Activated CD8-positive, alpha-beta T cell treated with anti-CD3 and anti-CD28 coated beads for 36 hours (primary cell): ENCODE data around the gene SMAP1. TPM values are rescaled to one million over a fixed set of nuclear protein-coding genes. Genes with fewer than 3 reads are reported as not detected.

Source experiments
- ATAC-seq: fragments of 200-7000 bp; cut with Tn5 transposase; one replicate; pipeline ENCODE4 v1.10.0; 2021; ENCODE audit warnings: mild to moderate bottlenecking, moderate library complexity
- CTCF ChIA-PET: fragments of 350-600 bp; sonication (Branson Sonifier 250); formaldehyde crosslinking; loops from one replicate; lab custom pipeline; 2021; ENCODE audit warnings: antibody characterized with exemption; lab: Charles Lee
- POLR2A ChIA-PET: fragments of 350-600 bp; sonication (Branson Sonifier 250); formaldehyde crosslinking; loops from one replicate; lab custom pipeline; 2021; ENCODE audit warnings: antibody characterized with exemption; lab: Charles Lee
- DNase-seq: peaks from one replicate; pipeline ENCODE4 v3.0.0-alpha.2; 2020
- H3K27ac Mint-ChIP-seq: one replicate; pipeline ENCODE4 v1.8.0; 2021; ENCODE audit warnings: mild to moderate bottlenecking, mixed read lengths
- H3K27me3 Mint-ChIP-seq: one replicate; pipeline ENCODE4 v1.8.0; 2021; ENCODE audit warnings: mixed read lengths
- H3K36me3 Mint-ChIP-seq: one replicate; pipeline ENCODE4 v1.8.0; 2021; ENCODE audit warnings: low read depth, mixed read lengths
- H3K4me1 Mint-ChIP-seq: one replicate; pipeline ENCODE4 v1.8.0; 2021; ENCODE audit warnings: low read depth, mixed read lengths
- H3K4me3 Mint-ChIP-seq: one replicate; pipeline ENCODE4 v1.8.0; 2021; ENCODE audit warnings: mild to moderate bottlenecking, moderate library complexity, mixed read lengths
- H3K9me3 Mint-ChIP-seq: one replicate; pipeline ENCODE4 v1.8.0; 2021; ENCODE audit warnings: mixed read lengths
- CTCF ChIP-seq: fragments of 200-600 bp; IDR thresholded peaks from one replicate; pipeline ENCODE4 v1.8.0; 2022; ENCODE audit warnings: antibody characterized with exemption, mild to moderate bottlenecking
- intact Hi-C: fragments of 100-400 bp; cut with micrococcal nuclease; formaldehyde crosslinking; loops from one replicate; pipeline ENCODE4 v1.10.0; 2022
- total RNA-seq, 2 experiments: library from RNA; stranded (reverse); gene quantifications; one replicate each; pipeline ENCODE4 v1.2.3, GENCODE V29; 2021

Gene SMAP1
- total RNA-seq: 10 to 100 TPM; 24.1 to 26.3 TPM

- H3K36me3 Mint-ChIP-seq: no peaks in the 10 kb centered on the region
- peak; percentile 94 for DNase-seq
Observed at GRCh38 chr6:70667711-70668498, at the start of gene SMAP1. Gene SMAP1, plus strand, starts transcription at chr6:70667883. Its CDS starts 141 bp downstream, at chr6:70668024.

GRCh38 chr6:70620746-70621145 lies 46.9 kb upstream of the SMAP1 start:
- H3K4me3 Mint-ChIP-seq: no peak overlapping the region
- ChIA-PET CTCF (no interaction called here), POLR2A (no interaction called here)
- DNase-seq: no peak
- H3K27me3 Mint-ChIP-seq: no peaks in the 10 kb centered on the region
- ATAC-seq: no peak
- H3K36me3 Mint-ChIP-seq: no peaks in the 10 kb centered on the region
- TF ChIP-seq CTCF: no peak
- no peaks in the 10 kb centered on the region for H3K9me3 Mint-ChIP-seq
- intact Hi-C loops: no loop called here
- no peak overlapping the region for H3K27ac Mint-ChIP-seq
- no peaks in the 10 kb centered on the region for H3K4me1 Mint-ChIP-seq

More at GRCh38 chr6:70667711-70668498, at the start of gene SMAP1:
- TF ChIP-seq CTCF: no peak
- peak within 1 kb of the TSS; percentile 92 for H3K27ac Mint-ChIP-seq
- CTCF ChIA-PET: interaction anchor here (0.8 to 3.1 kb wide), 5 partner anchors 18 to 299 kb away, joined by 3 to 27 read pairs (median 4); no protein-coding TSS in a partner anchor
- POLR2A ChIA-PET: interaction anchor here (0.6 to 2.0 kb wide), 10 partner anchors 15 to 875 kb away, joined by 3 to 7 read pairs (median 4); partner anchors contain the start of genes FAM135A and SDHAF4
- ATAC-seq: peak; percentile 94
- H3K4me1 Mint-ChIP-seq: peaks cover 53% of the 10 kb centered on the region
- H3K4me3 Mint-ChIP-seq: peak within 1 kb of the TSS; percentile 93
- no peaks in the 10 kb centered on the region for H3K27me3 Mint-ChIP-seq
- intact Hi-C loops: loop anchor here (5.0 kb wide), 1 partner anchor 101 kb away; the partner anchor contains the start of gene SDHAF4
- no peaks in the 10 kb centered on the region for H3K9me3 Mint-ChIP-seq

GRCh38 chr6:70622461-70622860 lies 45.2 kb upstream of the SMAP1 start:
- CTCF ChIA-PET: interaction anchor here (1.4 kb wide), 1 partner anchor 57 kb away, joined by 3 read pairs; no protein-coding TSS in a partner anchor
- intact Hi-C loops: no loop called here
- Mint-ChIP-seq H3K27ac (no peak overlapping the region), H3K27me3 (no peaks in the 10 kb centered on the region), H3K36me3 (no peaks in the 10 kb centered on the region), H3K9me3 (no peaks in the 10 kb centered on the region), H3K4me3 (no peak overlapping the region), H3K4me1 (no peaks in the 10 kb centered on the region)
- POLR2A ChIA-PET: no interaction called here
- TF ChIP-seq CTCF: no peak
- no peak for DNase-seq
- no peak for ATAC-seq

- Mint-ChIP-seq H3K4me3 (no peak overlapping the region), H3K4me1 (no peaks in the 10 kb centered on the region), H3K36me3 (no peaks in the 10 kb centered on the region), H3K9me3 (no peaks in the 10 kb centered on the region), H3K27me3 (no peaks in the 10 kb centered on the region), H3K27ac (no peak overlapping the region)
- intact Hi-C loops: no loop called here
- CTCF ChIA-PET: no interaction called here
- DNase-seq (no peak), ATAC-seq (no peak)
- no peak for TF ChIP-seq CTCF
- POLR2A ChIA-PET: no interaction called here
Observed at GRCh38 chr6:70625436-70625835, 42.2 kb upstream of the SMAP1 start.
